ENCODE data around the gene PIGR.

DNA sequence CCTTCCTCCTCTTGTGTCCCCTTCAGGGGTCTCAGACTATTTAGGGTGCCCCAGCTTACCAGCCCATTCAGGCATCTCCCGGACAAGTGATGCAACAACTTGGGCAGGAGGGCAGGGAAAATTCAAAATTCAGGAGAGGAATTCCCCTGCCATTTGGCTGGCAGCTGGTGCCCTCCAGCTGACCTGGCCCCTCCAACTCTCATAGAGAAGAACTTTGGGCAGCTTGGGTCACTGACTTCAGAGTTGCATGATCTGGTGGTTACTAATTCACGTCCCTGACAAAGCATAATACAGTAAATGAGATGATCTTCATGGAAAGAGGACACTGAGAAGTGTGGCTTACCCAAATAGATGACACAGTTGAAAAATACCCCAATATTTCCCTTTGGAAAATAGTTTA lies 24.2 kb upstream of the PIGR start, which contains the start of gene FCAMR:
- TF ChIP-seq EZH2 (IDR thresholded peaks at IDR 0.05; ENCODE audit: low read length) (no peak), CTCF (optimal IDR thresholded peaks at IDR 0.05 in 1 of 3, IDR thresholded peaks at IDR 0.05 in 1 of 3, conservative IDR thresholded peaks at IDR 0.05 in 1 of 3; ENCODE audit: extremely low read depth in 1 of 3, insufficient read depth in 2 of 3, low read length in 3 of 3) (no peak)

Measured in keratinocyte (primary cell).